Left ventricle myocardium inferior (tissue), 1 donor: ENCODE measurements around the gene TMEM212. TPM values are rescaled to one million over a fixed set of nuclear protein-coding genes. Genes with fewer than 3 reads are reported as not detected.
A peak's percentile ranks its signal among the peaks of the same experiment; 100 is the strongest.
"Not testable (repeated sequence)": the region's sequence is repeated elsewhere in the genome, so short reads cannot be mapped to it uniquely, and the experiment has no call there.

Source experiments
- DNase-seq: peaks from one replicate; pipeline ENCODE4 v3.0.0-alpha.2; 2020
- H3K27ac ChIP-seq: fragments of 200-600 bp; replicated peaks from 2 replicates; pipeline ENCODE4 v1.8.0; 2021
- H3K27me3 ChIP-seq: fragments of 200-600 bp; 2 replicates; pipeline ENCODE4 v1.8.0; 2021; ENCODE audit warnings: low read depth
- H3K36me3 ChIP-seq: fragments of 200-600 bp; 2 replicates; pipeline ENCODE4 v1.8.0; 2021
- H3K4me1 ChIP-seq: fragments of 200-600 bp; 2 replicates; pipeline ENCODE4 v1.8.0; 2021
- H3K4me3 ChIP-seq: fragments of 200-600 bp; 2 replicates; pipeline ENCODE4 v1.8.0; 2021; ENCODE audit warnings: mild to moderate bottlenecking, moderate library complexity
- H3K9me3 ChIP-seq: fragments of 200-600 bp; replicated peaks from 2 replicates; pipeline ENCODE4 v1.8.0; 2021
- intact Hi-C: fragments of 100-400 bp; cut with micrococcal nuclease; formaldehyde crosslinking; loops from one replicate; pipeline ENCODE4 v1.11.0; 2022
- total RNA-seq: library from RNA; stranded (reverse); fragmentation: NEBNext Ultra II Directional; extraction: Animal tissue kit (Norgen Biotek cat#: 25700); gene quantifications from one replicate; pipeline ENCODE4 v1.2.1, GENCODE V29; 2021
- TF ChIP-seq, protein P1 (sequence below): fragments of 200-600 bp; IDR thresholded peaks from 2 replicates; pipeline ENCODE4 v1.8.0; 2021; ENCODE audit warnings: antibody characterized with exemption, mild to moderate bottlenecking, borderline replicate concordance
- donor health status: DM: no; HTN: yes; CAD: no; lungs with severe emphysema.

The TMEM212 gene
- total RNA-seq, 1 donor from 2014 or later = not detected

GRCh38 chr3:171813897-171814460 is 29.2 kb upstream of the TMEM212 start:
- Histone ChIP-seq H3K27me3 (no peaks in the 10 kb centered on the region), H3K4me1 (peaks cover 21% of the 10 kb centered on the region), H3K27ac (peak overlapping the region; percentile 47), H3K36me3 (no peaks in the 10 kb centered on the region), H3K4me3 (no peak overlapping the region), H3K9me3 (no peaks in the 10 kb centered on the region)
- TF ChIP-seq, protein P1, sequence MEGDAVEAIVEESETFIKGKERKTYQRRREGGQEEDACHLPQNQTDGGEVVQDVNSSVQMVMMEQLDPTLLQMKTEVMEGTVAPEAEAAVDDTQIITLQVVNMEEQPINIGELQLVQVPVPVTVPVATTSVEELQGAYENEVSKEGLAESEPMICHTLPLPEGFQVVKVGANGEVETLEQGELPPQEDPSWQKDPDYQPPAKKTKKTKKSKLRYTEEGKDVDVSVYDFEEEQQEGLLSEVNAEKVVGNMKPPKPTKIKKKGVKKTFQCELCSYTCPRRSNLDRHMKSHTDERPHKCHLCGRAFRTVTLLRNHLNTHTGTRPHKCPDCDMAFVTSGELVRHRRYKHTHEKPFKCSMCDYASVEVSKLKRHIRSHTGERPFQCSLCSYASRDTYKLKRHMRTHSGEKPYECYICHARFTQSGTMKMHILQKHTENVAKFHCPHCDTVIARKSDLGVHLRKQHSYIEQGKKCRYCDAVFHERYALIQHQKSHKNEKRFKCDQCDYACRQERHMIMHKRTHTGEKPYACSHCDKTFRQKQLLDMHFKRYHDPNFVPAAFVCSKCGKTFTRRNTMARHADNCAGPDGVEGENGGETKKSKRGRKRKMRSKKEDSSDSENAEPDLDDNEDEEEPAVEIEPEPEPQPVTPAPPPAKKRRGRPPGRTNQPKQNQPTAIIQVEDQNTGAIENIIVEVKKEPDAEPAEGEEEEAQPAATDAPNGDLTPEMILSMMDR = no peak
- no peak for DNase-seq
- intact Hi-C loops = no loop called here

DNA sequence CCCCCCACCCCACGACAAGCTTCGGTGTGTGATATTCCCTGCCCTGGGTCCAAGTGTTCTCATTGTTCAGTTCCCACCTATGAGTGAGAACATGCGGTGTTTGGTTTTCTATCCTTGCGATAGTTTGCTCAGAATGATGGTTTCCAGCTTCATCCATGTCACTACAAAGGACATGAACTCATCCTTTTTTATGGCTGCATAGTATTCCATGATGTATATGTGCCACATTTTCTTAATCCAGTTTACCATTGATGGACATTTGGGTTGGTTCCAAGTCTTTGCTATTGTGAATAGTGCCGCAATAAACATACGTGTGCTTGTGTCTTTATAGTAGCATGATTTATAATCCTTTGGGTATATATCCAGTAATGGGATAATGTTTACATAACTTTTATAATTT is 28.5 kb upstream of the TMEM212 start:
- H3K36me3 ChIP-seq, H3K27me3 ChIP-seq, H3K4me3 ChIP-seq, H3K9me3 ChIP-seq, intact Hi-C loops, DNase-seq: not testable (repeated sequence)
- Histone ChIP-seq H3K27ac (peak overlapping the region; percentile 47), H3K4me1 (peaks cover 15% of the 10 kb centered on the region)

DNA sequence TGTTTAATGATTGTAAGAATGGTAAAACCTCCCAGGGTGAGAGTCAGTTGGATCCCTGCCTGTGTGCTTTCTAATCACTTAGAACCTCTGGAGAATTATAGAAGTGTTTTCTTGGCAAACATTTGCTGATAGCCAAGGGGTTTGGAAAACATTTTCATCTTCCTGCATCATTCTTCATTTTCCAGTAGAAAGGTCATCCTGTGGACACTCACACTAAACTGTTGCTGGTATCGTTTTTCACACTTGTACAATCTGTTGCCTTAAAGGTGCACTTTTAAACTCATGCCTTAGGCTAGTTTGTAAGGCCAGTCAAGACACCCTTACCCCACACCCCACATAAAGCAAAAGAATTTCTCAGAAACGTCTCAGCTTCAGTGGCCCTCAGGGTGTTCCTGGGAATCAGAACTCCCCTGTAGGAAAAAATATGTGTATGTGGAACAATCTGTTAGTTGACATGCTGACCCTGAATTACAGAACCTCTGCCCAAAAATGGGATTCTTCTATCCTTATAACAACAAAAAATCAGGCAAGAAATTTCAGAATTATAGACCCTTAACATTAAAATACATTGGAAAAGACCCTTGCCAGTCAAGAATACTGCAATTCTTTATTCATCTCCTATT is 27.1 kb upstream of the TMEM212 start:
- peak overlapping the region; percentile 47 for H3K27ac ChIP-seq
- H3K4me1 ChIP-seq = peaks cover under 1% of the 10 kb centered on the region
- no peaks in the 10 kb centered on the region for H3K27me3 ChIP-seq

DNA sequence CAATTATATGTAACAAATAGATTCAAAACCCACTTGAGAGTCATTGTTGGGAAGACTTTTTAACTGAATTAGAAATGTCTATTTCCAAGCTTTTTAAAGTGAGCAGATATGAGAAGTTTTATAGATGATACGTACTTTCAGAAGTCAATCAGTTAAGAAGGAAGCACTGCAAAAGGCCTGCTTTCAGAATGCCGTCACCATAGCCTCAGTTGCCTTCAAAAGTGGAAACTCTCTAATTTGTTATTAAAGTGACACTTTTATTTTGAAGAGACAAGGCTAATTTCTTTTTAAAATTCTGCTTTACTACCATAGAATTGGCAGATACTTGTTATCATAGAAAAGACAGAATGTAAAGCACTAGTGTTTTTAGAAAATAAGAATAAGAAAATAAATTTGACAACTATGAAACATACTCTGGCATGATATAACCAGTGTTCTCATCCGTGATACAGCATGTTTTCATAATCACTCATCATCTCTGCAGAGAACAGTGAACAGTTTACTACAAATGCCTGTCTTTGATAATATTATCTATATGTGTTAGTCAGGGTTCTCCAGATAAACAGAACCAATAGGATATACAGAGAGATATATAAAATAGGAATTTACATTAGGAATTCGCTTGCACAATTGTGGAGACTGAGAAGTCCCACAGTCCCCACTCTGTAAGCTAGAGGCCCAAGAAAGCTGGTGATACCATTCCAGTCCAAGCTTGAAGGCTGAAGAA is 25.9 kb upstream of the TMEM212 start:
- Histone ChIP-seq H3K27me3 (no peaks in the 10 kb centered on the region), H3K36me3 (no peaks in the 10 kb centered on the region), H3K9me3 (no peaks in the 10 kb centered on the region), H3K27ac (no peak overlapping the region), H3K4me1 (no peaks in the 10 kb centered on the region), H3K4me3 (no peak overlapping the region)
- intact Hi-C loops = no loop called here
- DNase-seq = no peak
- TF ChIP-seq, protein P1 = no peak

More for the DNA sequence above, 27.1 kb upstream of the TMEM212 start:
- intact Hi-C loops = no loop called here
- Histone ChIP-seq H3K9me3 (no peaks in the 10 kb centered on the region), H3K4me3 (no peak overlapping the region), H3K36me3 (no peaks in the 10 kb centered on the region)
- TF ChIP-seq, protein P1 = no peak
- DNase-seq = no peak

DNA sequence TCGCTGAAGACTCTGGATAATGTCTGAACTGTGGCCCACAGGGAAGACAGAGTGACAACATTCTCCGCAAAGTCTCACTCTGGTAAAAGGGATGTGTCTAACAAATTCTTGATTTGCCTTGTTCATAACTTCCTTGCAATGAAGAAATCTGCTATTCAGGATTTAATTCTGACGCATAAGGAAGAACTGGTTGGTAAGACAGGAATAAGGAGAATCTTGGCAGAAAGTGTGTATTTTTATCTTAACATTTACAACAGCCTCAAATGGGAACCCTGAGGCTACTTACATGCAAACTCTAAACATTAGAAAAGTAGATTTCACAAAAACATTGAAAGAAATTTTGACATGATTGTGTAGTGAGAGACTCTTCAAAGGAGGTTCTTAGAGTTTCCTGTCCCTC is 22.1 kb upstream of the TMEM212 start:
- H3K27ac ChIP-seq = no peak overlapping the region
- TF ChIP-seq, protein P1 = no peak
- intact Hi-C loops = no loop called here
- DNase-seq = no peak
- peaks cover 15% of the 10 kb centered on the region for H3K4me1 ChIP-seq
- H3K9me3 ChIP-seq = no peaks in the 10 kb centered on the region
- H3K4me3 ChIP-seq = no peak overlapping the region
- no peaks in the 10 kb centered on the region for H3K36me3 ChIP-seq
- no peaks in the 10 kb centered on the region for H3K27me3 ChIP-seq
